Limb (tissue), 2 donors: ENCODE data around the gene FLAD1.

Experiments used
- DNase-seq, 2 donors: peaks; one replicate each; pipeline ENCODE4 v3.0.0-alpha.2; 2016; ENCODE audit errors: extremely low spot score in 2 of 2

The FLAD1 gene

DNA sequence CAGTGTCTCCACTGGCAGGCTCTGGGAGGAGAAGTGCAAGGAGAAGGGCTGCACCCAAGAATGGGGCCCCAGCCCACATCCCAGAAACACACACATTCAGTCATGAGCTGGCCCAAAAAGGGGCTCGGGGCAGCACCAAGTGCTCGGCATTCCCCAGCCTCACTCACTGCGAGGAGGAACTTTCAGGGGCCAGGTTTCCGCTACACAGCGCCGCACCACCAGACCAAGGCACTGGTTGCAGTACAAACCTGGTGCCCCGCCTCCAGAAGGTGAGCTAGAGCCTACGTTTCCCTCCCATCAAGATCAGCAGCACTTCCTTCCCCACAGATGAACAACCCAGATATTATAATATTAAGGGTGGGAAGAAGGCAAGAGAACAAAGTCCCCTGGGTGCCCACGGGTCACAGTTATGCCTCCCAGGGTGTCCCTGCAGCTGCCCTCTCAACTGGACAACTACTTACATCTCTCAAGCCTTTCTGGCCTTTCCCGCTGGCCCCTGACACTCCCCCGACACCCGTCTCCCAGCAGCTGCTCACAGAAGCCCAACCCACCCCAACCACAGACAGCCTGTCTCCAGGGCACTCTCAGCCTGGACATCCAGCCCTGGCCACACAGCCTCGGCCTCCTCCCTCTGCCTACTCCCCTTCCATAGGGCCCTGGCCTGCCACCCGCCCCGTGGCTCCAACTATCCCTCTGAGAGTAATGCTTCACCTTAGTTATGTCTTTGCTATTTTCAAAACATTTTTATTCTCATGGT, 31.1 kb upstream of the FLAD1 start:
- no peak for DNase-seq

DNA sequence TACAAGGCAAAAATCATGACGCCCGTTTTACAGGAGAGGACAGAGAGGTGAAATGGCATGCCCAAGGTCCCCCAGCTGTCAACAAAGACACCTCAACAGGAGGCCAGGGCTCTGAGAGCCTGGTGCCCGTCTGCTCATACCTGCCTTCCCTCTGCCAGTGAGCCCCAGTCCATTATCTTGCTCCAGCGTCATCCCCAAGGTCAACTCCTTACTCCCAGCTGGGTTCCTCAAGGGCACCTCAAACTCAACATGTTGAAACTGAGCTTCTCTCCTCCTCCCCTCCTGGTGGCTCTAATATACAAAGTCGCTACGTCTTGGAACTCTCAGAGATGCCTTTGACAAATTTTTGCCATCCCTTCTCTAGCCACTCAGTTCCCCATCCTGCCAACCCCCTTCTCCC, 30.5 kb upstream of the FLAD1 start:
- no peak for DNase-seq

DNA sequence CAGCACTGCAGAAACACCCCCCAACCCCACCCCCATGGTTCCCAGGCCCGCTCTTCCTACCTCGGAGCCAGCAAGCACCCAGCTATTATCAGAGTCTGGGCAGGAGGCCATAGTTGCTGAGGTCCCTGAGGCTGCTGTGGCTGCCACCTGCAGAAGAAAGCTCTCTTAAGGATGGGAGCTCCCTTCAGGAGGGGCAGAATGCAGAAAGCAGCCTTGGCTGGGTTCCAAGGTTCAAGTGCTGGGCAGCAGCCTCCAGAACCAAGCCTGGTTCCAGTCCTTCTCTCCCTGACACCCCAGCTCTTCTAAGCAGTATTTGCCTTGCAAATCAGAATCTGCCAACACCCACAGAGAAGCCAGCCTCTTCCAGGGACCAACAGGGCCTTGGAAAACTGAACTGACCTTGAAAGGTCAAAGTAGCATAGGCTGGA, 29.5 kb upstream of the FLAD1 start:
- no peak for DNase-seq

DNA sequence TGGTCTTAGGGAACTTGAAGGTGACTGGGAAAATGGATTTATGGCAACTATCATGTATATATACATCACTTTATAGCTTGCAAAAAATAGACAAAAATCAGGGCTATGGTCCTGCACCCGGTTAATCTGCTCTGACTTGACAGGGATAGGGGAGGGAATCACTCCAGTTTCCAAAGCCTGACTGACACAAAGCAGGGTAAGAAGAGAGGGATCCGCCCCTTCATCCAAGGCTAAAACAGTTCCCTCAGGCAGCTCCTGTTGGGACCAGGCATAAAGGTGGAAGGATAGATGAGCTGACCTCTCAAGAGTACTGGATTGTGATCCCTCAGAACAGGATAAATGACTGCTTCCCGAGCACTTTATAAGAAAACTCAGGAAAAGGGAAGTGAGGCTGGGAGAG, 28.6 kb upstream of the FLAD1 start:
- DNase-seq = no peak

DNA sequence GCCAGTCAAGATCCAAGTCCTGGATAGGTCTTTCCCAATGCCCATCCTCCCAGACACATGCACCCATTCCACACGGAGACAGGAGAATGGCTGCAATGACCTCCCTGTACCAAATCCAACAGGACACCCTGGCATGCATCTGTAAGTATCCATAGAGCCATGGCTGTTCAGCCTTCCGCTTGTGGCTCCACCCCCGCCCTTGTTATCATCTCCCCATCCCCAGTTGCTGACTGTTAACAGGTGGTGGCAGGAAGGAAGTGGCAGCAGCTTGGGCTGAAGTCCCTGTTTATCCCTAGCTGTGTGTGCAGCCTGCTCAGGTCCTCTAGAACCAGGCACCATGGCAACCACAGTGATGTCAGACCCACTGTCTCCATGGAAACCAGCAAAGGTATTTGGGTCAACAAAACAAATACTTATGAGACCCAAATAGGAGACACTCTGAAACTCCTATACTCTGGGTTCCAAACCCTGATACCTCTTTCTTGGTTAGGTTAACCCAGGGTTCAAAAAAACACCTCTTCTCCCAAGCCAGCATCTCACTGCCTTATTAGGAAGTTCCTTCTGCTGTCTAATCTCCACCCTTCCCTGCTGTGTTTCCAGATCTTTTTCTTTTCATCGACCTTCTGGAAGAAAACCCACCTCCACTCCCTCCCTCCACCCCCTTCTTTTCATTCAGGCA, 28.0 kb upstream of the FLAD1 start:
- DNase-seq = peak; percentile 61 to 73

DNA sequence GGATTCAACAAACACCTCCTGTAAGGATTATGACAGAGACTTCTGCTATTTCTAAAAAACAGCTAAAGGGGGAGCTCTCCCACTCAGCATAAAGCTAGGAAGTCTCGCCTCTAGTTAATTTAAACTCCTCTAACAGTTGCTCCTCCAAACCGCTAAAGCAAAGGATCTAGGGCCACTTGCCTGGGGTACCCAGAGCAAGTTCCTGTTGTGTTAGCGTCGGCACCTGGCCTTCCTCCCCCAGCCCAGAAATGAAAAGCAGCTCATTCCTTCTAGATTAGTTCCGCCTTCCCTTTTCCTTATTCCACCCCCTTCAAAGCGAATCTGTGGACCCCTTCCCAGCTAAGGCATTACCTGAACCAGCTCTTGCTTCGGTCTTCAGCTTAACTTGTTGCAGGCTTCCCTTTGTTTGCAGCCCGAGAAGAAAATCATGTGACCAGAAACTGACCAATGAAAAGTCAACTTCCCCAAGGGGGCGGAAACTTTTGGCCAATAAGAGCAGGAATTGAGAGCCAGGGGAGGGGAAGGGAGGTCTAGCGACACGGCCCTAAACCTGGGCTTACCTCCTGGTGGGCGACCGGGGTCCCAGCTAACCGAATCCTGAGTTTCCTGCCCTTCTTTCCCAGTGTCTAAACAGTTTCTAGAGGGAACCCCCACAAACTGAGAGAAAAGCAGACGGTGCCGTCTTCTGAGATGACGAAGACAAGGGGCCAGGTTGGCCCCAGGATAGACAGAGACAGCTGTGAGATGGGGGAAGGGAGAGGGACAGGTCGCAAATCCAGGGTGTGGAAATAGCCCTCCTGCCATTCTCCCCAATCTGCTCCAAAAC, 27.2 kb upstream of the FLAD1 start, which contains the start of gene PBXIP1:
TSS of gene PBXIP1 (minus strand) at position 382 of the 826 bp plus-strand sequence. CDS start 2,378 bp downstream, outside the sequence.
- peak; percentile 88 to 94 for DNase-seq

DNA sequence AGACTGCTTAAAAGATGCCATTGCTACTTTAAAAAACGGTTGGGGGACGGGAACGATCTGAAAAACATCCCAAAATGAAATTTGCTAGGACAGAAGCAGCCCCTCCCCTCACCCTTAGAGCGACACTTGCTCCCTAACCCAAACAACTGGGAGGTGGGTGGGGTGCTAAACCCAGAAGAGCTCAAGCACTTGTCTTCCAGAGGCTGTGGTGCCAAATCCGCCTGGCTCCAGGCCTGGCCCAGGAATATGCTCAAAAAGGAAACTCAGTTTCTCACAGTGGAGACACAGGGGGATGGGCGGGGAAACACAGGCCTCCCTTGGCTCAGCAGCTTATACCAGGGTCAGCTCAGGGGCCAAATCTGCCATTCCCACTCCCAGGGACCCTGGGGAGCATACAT, 26.6 kb upstream of the FLAD1 start:
- peak in 1 of 2 donors; percentile 51 for DNase-seq

DNA sequence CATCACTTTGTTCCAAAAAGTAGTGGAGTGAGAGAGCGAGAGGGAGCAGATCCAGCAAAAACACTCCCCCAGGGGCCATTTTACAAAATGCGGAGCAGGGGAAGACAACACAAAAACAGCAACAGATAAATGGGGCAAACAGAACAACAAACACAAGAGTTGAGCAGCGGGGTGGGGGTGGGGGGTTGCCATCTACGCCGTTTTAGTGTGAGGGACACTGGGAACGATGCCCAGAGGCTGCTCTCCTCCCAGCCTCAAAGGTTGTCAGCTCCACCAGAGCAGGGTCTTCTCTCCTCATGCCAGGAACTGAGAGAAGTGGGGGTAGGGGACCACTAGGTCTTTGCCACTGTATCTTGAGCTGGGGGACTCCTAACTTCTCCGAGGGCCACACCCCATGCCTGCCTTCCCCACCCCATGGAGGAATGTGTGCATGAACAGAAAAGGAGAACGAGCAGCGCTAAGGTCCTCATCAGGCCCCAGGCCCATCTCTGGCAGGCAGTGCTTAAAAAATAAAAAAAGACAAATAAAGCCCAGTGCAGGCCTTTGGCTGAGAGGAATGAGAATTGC, 26.0 kb upstream of the FLAD1 start:
- no peak for DNase-seq

DNA sequence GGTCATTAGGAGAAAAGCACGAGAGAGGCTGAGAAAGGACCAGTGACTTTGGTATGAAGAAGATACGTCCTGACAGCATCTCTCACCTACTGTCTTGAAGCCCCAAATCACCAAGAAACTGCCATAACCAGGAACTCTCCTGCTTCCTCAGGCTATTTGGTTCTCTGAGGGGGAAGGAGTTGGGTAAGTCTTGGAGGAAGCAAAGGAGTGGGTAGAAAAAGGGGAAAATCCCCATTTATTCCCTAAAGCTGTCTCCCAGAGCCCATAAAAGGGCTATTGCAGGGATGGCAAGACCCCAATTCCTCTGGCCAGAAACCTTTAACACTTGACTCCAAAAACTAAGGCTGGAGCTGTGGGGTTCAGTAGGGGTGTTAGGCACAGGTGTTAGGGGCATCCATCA, 25.1 kb upstream of the FLAD1 start:
- no peak for DNase-seq

DNA sequence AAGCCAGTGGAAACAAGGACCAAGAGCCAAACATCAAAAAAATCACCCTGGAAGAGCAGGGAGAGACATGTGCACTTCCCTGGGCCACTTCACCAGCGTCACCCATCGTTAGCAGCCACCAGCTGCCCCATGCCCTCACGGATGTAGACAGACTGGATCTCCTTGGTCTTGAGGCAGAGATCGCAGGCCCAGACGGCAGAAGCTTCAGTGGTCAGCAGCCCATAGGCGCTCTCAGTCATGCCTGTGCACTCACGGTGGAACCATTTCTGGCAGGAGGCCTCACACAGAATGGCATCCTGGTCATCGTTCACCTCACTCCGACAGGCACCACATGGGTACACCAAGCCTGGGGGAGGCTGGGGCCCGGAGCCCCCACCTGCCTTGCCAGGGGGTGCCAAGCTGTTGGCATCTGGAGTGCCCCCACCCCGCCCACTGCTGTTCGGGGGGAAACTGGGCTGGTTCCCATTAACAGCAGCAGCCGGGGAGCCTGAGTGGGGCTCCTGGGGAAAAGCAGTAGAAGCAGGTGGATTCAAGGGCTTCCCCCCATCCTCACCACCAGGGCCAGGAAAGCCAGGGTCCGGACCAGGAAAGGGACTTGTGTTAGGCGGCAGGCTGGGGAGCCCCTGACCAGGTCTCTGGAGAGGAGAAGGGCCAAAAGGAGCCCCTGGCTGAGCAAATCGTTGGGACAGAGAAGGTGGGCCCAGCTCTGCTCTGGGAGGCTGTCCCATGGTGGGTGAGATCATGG, 24.3 kb upstream of the FLAD1 start:
- DNase-seq = peak in 1 of 2 donors; percentile 30

DNA sequence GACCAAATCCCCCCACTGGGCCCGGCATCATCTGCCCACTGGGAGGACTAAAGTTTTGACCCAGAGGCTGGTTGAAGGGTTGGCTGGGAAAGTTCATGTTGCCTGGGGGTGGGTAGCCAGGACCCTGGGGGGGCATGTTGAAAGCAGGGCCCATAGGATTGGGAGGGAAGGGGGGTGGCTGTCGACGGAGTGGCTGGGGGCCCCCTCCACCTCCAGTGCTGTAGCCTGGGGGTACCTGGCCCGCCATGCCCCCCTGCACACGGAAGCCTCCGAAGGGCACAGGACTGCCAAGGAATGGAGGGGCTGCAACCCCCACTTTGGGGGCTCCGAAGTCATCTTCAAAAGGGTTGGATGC, 23.7 kb upstream of the FLAD1 start:
- no peak for DNase-seq

DNA sequence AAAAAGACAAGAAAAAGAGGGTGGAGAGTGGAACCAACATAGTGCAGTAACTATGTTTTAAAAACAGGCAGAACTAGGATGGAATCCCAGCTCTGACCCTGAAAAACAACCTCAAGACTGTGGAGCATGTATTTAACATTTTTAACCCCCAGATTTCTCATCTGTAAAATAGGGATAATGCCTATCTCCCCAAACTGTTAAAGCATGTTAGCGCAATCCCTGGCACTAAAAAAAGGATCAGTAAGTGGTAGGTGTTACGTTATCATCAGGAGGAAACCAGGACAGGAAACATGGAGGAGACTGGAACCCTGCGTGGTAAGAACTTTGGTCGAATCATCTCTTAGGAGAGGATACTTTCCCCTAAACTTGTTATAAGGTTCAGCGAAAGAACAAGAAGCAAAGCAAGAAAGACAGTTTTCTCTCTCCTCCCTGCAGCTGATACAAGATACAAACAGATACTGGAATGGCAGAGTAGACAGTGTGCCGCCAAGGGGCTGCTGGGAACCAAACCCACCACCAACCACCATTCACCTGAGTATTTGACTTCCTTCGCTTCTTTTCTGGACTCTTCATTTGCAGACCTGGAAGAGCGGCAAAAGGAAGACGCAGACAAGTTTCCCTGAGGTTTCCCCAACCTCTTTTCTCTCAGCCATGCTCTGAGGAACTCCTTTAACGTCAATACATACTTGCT, 22.6 kb upstream of the FLAD1 start:
- DNase-seq = peak in 1 of 2 donors; percentile 16

DNA sequence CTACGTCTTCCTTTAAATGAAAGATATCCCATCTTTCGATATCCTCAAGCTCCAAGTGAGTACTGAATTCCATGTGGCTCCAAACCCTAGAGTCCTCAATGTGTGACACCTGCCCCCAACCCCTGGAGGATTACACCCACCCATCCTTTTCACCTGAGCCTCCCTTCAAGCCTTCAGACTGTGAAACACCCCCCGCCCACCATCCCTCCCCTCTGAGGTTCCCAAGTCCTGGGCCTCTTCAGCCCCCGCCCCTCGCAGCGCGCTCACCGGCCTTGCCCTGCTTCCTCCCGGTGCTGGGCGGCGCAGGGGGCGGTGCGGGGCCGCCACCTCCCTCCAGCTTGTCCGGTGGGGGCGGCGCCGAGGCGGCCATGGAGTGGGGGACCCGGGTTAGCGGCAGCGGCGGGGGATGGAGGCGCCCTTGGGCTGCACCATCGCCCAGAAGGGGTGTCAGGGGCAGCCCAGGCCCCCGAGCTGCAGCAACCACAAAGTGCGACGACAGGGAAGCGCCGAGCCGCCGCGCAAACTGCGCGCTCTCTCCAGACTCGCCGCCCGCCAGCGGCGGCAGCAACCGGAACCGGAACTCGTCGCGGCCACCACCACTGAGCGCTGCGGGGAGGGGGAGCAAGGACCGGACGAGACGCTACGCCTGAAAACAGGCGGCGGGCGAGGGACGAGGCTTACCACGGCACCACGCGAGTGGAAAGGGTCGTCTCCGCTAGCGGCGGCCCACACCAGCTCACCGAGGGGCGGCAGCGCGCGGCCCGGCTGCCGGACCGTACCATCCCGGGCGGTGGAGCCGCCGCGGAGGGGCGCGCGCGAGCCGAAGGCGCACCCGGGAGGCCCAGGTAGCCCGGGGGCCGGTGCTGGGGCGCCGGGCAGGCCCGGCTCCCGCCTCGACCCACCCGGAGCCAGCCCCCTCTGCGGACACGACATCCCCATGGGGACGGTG, 21.7 kb upstream of the FLAD1 start, which contains the start of gene PYGO2:
TSS of gene PYGO2 (minus strand) at position 576 of the 949 bp plus-strand sequence. CDS start at position 370, 206 bp downstream.
- DNase-seq = peak; percentile 72 to 91

DNA sequence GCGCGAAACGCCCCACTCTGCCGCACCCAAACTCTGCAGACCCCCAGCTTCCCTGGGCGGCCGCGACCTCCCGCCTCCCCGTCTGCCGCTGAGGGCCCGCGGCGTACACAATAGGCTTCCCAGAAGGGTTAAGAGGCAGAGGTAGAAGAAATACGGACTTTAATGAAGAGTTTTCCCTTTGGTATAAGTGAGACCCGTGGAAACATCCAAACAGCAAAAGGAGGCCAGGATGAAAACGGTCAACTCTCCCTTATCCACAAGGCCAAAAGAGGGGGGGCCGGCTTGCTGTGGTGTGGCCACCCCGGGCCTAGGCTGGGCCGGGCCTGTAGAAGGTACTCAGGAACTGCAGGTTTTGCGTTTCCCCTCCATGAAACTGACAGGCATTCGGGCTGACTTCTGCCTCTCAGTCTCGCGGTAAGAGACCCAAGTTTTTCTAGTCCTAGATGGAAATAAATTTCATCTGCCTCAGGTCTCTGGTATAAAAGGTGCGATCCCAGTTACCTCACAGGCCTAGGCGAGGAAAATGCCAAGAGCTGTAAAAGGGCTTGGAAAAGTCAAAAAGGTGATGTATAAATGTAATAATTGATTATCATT, 20.9 kb upstream of the FLAD1 start:
- no peak for DNase-seq

DNA sequence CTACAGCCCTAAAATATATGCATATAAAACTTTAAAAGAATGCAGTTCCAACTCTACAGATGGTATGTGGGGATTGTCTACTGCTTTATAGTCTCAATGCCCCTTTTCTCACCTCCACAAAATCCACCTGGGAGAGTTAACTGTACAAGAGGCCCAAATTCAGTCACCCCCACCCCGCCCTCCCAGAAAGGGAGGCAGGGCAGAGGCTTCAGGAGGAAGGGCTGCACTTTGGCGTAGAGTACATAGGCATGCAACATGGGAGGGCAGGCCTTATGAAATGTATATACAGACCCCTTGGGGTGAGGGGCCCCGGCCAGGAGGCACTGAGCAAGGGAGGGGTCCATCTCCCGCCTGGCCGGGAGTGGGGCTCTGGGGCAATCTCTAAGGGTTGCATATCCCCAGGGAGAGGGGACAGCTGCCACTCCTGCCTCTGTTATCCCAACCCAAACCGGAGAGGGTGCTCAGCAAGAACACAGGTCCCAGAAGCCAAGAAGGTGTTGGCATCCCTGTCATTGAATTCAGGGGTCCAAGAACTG, 20.3 kb upstream of the FLAD1 start:
- peak in 1 of 2 donors; percentile 18 for DNase-seq

DNA sequence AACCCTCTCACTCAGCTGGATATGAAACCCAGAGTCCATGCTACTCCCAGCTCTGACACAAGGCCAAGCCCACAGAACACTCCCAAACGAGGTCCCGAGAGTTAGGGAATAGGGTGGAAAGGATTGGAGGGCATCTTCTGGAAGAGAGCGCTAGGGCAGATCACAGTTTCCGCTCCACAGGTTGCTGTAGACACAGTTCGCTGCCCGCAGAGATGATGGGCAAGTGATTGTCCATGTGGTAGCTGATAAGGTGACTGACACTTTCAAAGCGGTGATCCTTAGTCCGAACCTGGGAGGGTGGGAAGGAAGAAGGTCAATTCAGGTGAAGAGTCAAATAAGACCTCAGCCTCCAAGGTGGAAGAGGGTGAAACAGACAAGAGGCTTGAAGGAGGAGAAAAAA, 19.5 kb upstream of the FLAD1 start:
- peak in 1 of 2 donors; percentile 15 for DNase-seq

DNA sequence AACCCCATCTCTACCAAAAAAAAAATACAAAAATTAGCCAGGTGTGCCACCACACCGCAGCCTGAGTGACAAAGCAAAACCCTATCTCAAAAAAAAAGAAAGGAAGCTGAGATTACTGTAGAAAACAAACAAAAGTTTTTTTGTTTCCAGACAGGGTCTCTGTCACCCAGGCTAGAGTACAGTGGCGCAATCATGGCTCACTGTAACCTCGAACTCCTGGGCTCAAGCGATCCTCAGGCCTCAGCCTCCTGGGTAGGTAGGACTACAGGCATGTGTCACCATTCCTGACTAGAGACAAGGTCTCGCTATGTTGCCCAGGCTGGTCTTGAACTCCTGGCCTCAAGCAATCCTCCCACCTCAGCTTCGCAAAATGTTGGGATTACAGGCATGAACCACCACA, 18.8 kb upstream of the FLAD1 start:
- DNase-seq = no peak

DNA sequence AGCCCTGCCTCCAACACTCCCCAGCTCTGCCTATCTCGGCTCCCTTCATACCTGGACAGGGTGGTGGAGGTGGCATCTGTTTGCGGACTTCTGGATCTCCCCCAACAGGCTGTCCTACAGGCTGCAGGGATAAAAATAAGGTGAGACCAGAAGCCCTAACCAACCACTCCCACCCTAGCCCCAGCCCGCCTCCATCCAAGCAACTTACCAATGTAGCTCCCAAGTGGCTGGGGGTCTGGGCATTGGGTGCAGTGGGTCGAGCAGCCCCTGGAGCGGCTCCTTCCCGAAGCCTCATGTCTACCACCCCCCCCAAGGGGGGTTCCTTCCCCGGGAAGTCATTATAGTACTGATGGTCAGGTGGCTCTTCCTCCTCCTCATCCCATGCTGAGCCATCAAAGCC, 17.0 kb upstream of the FLAD1 start:
- no peak for DNase-seq
